Stimulated activated naive CD4-positive, alpha-beta T cell (primary cell): ENCODE measurements around the gene ISG20L2.

Experiments used
- DNase-seq, 6 experiments: peaks; one replicate each; lab custom pipeline; 2025; lab: John Stamatoyannopoulos, UW

ISG20L2 gene

GRCh38 chr1:156752843-156753482 lies 24.4 kb upstream of the ISG20L2 start:
- DNase-seq, result no peak

GRCh38 chr1:156751757-156752481 lies 23.4 kb upstream of the ISG20L2 start:
- peak; percentile 91 to 97 (median 96) for DNase-seq

- no peak for DNase-seq
These were observed 22.8 kb upstream of the ISG20L2 start, which contains the start of gene HDGF for GRCh38 chr1:156751451-156751756. HDGF (minus strand) TSS chr1:156751675; CDS start chr1:156751429, 246 bp downstream.

- DNase-seq, result peak in 3 of 6 experiments; percentile 28 to 58 (median 40)
These were observed 22.3 kb upstream of the ISG20L2 start for GRCh38 chr1:156750711-156751450.

GRCh38 chr1:156750191-156750672 lies 21.7 kb upstream of the ISG20L2 start:
- peak in 4 of 6 experiments; percentile 11 to 22 (median 16) for DNase-seq

- DNase-seq, result no peak
These were observed 21.0 kb upstream of the ISG20L2 start for GRCh38 chr1:156749419-156750118.

GRCh38 chr1:156748670-156749418 lies 20.3 kb upstream of the ISG20L2 start:
- DNase-seq, result no peak

GRCh38 chr1:156747742-156748669 lies 19.4 kb upstream of the ISG20L2 start:
- DNase-seq, result no peak

- peak; percentile 12 to 64 (median 39) for DNase-seq
These were observed 18.4 kb upstream of the ISG20L2 start for GRCh38 chr1:156746728-156747631.

- no peak for DNase-seq
These were observed 17.8 kb upstream of the ISG20L2 start for GRCh38 chr1:156746406-156746727.

- DNase-seq, result no peak
These were observed 17.3 kb upstream of the ISG20L2 start for GRCh38 chr1:156745881-156746280.

GRCh38 chr1:156744786-156745419 lies 16.3 kb upstream of the ISG20L2 start:
- DNase-seq, result no peak

- no peak for DNase-seq
These were observed 15.8 kb upstream of the ISG20L2 start for GRCh38 chr1:156744344-156744743.

- DNase-seq, result no peak
These were observed 15.1 kb upstream of the ISG20L2 start for GRCh38 chr1:156743367-156744302.

- no peak for DNase-seq
These were observed 14.2 kb upstream of the ISG20L2 start for GRCh38 chr1:156742801-156743200.

GRCh38 chr1:156742017-156742416 lies 13.5 kb upstream of the ISG20L2 start:
- no peak for DNase-seq

GRCh38 chr1:156741481-156741983 lies 13.0 kb upstream of the ISG20L2 start:
- DNase-seq, result no peak
